Dendritic cell treated with granulocyte-macrophage colony-stimulating factor and Interleukin-4, amounts not matched to agents 40 ng/mL and 50 ng/mL, for 4 days (primary cell): Measurements from ENCODE around the gene DHX16.
A peak's percentile ranks its signal among the peaks of the same experiment; 100 is the strongest.
"Not testable (repeated sequence)": the region's sequence is repeated elsewhere in the genome, so short reads cannot be mapped to it uniquely, and the experiment has no call there.

ENCODE experiments used
- H3K27ac Mint-ChIP-seq: one replicate; pipeline ENCODE4 v1.8.0; 2022; ENCODE audit warnings: mild to moderate bottlenecking, mixed read lengths
- H3K27me3 Mint-ChIP-seq: one replicate; pipeline ENCODE4 v1.8.0; 2022; ENCODE audit warnings: mild to moderate bottlenecking, mixed read lengths
- H3K36me3 Mint-ChIP-seq: one replicate; pipeline ENCODE4 v1.8.0; 2022; ENCODE audit warnings: low read depth, mixed read lengths
- H3K4me1 Mint-ChIP-seq: one replicate; pipeline ENCODE4 v1.8.0; 2022; ENCODE audit warnings: low read depth, mixed read lengths
- H3K4me3 Mint-ChIP-seq: one replicate; pipeline ENCODE4 v1.8.0; 2022; ENCODE audit warnings: mild to moderate bottlenecking, moderate library complexity, mixed read lengths
- H3K9me3 Mint-ChIP-seq: one replicate; pipeline ENCODE4 v1.8.0; 2022; ENCODE audit warnings: mixed read lengths
- intact Hi-C: fragments of 100-400 bp; cut with micrococcal nuclease; formaldehyde crosslinking; loops from one replicate; pipeline ENCODE4 v1.15.0; 2022

The DHX16 gene

GRCh38 chr6:30678964-30679726 lies 6.3 kb upstream of the DHX16 start:
- intact Hi-C loops, result loop anchor here (1.0 to 2.0 kb wide), 2 partner anchors 43 to 52 kb away; no protein-coding TSS in a partner anchor
- Mint-ChIP-seq H3K27ac (peak overlapping the region; percentile 91), H3K4me3 (peak overlapping the region; percentile 93)

DNA sequence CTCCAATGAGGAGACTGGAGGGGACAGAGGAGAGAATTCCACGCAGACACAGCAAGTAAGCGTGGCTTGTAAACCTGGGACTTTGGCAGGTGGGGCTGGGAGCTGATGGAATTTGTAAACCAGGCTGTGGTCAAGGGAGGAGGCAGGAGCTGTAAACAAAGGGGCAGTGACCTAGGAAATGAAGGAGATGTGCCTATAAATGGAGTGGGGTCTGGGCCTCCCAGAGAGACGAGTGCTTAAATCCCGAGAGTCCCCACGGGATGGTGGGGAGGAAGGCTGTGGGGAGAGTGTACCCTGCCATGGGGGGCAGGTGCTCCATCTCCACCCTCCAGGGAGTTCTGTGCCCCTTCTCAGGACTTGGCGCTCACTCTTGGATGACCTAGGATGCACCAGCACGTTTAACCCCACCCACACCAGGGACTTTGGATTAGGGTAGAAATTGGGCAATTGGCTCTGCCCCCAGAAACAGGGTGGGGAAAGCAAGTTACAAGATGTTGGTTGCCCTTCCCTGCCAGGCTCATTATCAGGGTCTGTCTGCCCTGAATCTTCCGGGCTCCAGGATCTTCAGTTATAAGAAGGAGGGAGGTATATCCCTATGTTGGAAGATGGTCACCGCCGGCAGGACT lies 4.0 kb upstream of the DHX16 start:
- Mint-ChIP-seq H3K9me3 (no peaks in the 10 kb centered on the region), H3K4me1 (peaks cover 59% of the 10 kb centered on the region), H3K4me3 (no peak overlapping the region), H3K27me3 (no peaks in the 10 kb centered on the region), H3K36me3 (peaks cover 72% of the 10 kb centered on the region), H3K27ac (peak overlapping the region; percentile 7)
- intact Hi-C loops, result no loop called here

More at GRCh38 chr6:30678964-30679726, 6.3 kb upstream of the DHX16 start:
- peaks cover 87% of the 10 kb centered on the region for H3K36me3 Mint-ChIP-seq
- no peaks in the 10 kb centered on the region for H3K9me3 Mint-ChIP-seq
- H3K4me1 Mint-ChIP-seq, result peaks cover 56% of the 10 kb centered on the region
- H3K27me3 Mint-ChIP-seq, result no peaks in the 10 kb centered on the region

DNA sequence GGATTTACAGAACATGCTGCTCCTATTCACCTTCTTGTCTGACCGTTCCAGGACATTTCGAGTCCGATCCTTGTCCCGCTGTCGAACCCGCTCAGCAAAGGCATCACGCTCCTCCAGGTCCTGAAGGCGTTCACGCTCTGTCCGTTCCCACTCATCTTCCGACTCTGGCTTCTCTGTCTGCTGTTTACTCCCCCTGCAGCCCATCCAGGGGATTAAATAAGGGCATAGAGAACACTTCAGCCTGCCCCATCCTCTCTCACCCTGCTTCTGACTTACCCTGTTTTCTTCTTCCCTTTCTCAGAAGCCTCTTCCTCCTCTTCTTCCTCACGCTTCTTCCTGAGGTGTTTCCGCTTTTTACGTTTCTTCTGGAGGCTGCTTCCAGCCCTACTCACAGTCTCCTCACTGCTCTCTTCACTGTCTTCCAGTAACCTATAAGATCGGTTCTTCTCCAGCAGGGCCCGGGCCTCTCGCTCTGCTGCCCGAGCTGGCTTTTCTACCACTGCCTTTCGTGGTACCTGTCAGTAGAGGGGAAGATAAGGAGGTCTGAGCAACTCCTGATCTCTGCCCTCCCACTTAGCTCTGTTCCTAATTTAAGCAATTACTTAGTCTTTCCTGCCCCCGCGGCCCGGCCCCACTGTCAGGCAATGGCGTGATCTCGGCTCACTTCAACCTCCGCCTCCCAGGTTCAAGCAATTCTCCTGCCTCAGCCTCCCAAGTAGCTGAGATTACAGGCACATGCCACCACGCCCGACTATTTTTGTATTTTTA lies 1.9 kb downstream of the DHX16 start:
- Mint-ChIP-seq H3K9me3 (no peaks in the 10 kb centered on the region), H3K27ac (peak overlapping the region; percentile 5), H3K36me3 (peaks cover 72% of the 10 kb centered on the region), H3K4me3 (no peak overlapping the region), H3K27me3 (no peaks in the 10 kb centered on the region), H3K4me1 (peaks cover 45% of the 10 kb centered on the region)
- intact Hi-C loops, result loop anchor here (5.0 kb wide), 1 partner anchor 44 kb away; the partner anchor contains the start of gene ATAT1

- peaks cover 100% of the 10 kb centered on the region for H3K36me3 Mint-ChIP-seq
- H3K27ac Mint-ChIP-seq, result not testable (repeated sequence)
These were observed 6.5 kb downstream of the DHX16 start for GRCh38 chr6:30666300-30666699.

GRCh38 chr6:30664994-30665767 lies 7.6 kb downstream of the DHX16 start:
- H3K27me3 Mint-ChIP-seq, result no peaks in the 10 kb centered on the region
- H3K27ac Mint-ChIP-seq, result no peak overlapping the region
- intact Hi-C loops, result no loop called here
- H3K4me3 Mint-ChIP-seq, result no peak overlapping the region
- H3K36me3 Mint-ChIP-seq, result peaks cover 100% of the 10 kb centered on the region
- no peaks in the 10 kb centered on the region for H3K9me3 Mint-ChIP-seq
- peaks cover 13% of the 10 kb centered on the region for H3K4me1 Mint-ChIP-seq

More at GRCh38 chr6:30666300-30666699, 6.5 kb downstream of the DHX16 start:
- H3K4me1 Mint-ChIP-seq, result peaks cover 24% of the 10 kb centered on the region
- H3K27me3 Mint-ChIP-seq, H3K9me3 Mint-ChIP-seq, intact Hi-C loops, H3K4me3 Mint-ChIP-seq: not testable (repeated sequence)

DNA sequence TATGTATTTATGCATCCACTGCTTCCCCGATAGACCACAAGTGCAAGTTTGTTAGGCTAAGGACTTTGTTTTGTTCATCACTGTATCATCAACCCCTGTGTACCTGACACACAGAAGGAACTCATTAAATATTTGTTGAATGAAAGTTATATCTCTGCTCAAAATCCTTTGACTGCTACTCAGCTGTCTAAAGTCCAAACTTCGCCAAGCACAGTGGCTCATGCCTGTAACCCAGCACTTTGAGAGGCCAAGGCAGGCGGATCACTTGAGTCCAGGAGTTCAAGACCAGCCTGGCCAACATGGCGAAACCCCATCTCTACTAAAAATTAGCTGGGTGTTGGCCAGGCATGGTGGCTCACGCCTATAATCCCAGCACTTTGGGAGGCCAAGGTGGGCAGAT lies 14.9 kb downstream of the DHX16 start:
- intact Hi-C loops, H3K27me3 Mint-ChIP-seq, H3K4me3 Mint-ChIP-seq, H3K9me3 Mint-ChIP-seq: not testable (repeated sequence)
- peak overlapping the region; percentile 82 for H3K27ac Mint-ChIP-seq
- peaks cover 100% of the 10 kb centered on the region for H3K36me3 Mint-ChIP-seq
- peaks cover 18% of the 10 kb centered on the region for H3K4me1 Mint-ChIP-seq

GRCh38 chr6:30657454-30657853 lies 15.4 kb downstream of the DHX16 start:
- H3K27ac Mint-ChIP-seq, result peak overlapping the region; percentile 82
- H3K36me3 Mint-ChIP-seq, result peaks cover 100% of the 10 kb centered on the region
- no peak overlapping the region for H3K4me3 Mint-ChIP-seq
- no peaks in the 10 kb centered on the region for H3K27me3 Mint-ChIP-seq
- H3K9me3 Mint-ChIP-seq, result no peaks in the 10 kb centered on the region
- H3K4me1 Mint-ChIP-seq, result peaks cover 18% of the 10 kb centered on the region
- intact Hi-C loops, result no loop called here

DNA sequence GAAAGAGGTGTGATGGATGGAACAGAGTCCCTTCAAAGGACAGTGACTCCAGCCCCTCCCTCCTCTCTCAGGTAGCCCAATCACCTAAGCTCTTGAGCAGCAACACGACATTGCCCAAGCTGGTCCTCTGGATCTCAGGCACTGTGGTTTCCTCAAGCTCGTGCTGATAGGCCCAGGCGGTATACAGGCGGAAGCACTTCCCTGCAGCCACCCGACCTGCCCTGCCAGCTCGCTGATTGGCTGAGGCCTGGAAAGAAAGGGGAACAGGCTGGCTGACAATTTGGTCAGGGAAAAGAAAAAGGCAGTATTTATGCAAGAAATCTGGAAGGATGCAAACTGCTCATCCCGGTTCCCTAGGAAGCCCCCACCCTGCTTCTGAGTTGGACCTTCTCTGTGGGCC lies 16.3 kb downstream of the DHX16 start:
- Mint-ChIP-seq H3K4me1 (peaks cover 18% of the 10 kb centered on the region), H3K4me3 (no peak overlapping the region), H3K27ac (peak overlapping the region; percentile 82), H3K9me3 (no peaks in the 10 kb centered on the region), H3K36me3 (peaks cover 100% of the 10 kb centered on the region), H3K27me3 (no peaks in the 10 kb centered on the region)
- intact Hi-C loops, result no loop called here

- H3K27me3 Mint-ChIP-seq, result no peaks in the 10 kb centered on the region
- peaks cover 18% of the 10 kb centered on the region for H3K4me1 Mint-ChIP-seq
- H3K4me3 Mint-ChIP-seq, result no peak overlapping the region
- H3K36me3 Mint-ChIP-seq, result peaks cover 100% of the 10 kb centered on the region
- intact Hi-C loops, result no loop called here
- H3K9me3 Mint-ChIP-seq, result no peaks in the 10 kb centered on the region
- H3K27ac Mint-ChIP-seq, result peak overlapping the region; percentile 23
These were observed 17.1 kb downstream of the DHX16 start for GRCh38 chr6:30655743-30656094.

DNA sequence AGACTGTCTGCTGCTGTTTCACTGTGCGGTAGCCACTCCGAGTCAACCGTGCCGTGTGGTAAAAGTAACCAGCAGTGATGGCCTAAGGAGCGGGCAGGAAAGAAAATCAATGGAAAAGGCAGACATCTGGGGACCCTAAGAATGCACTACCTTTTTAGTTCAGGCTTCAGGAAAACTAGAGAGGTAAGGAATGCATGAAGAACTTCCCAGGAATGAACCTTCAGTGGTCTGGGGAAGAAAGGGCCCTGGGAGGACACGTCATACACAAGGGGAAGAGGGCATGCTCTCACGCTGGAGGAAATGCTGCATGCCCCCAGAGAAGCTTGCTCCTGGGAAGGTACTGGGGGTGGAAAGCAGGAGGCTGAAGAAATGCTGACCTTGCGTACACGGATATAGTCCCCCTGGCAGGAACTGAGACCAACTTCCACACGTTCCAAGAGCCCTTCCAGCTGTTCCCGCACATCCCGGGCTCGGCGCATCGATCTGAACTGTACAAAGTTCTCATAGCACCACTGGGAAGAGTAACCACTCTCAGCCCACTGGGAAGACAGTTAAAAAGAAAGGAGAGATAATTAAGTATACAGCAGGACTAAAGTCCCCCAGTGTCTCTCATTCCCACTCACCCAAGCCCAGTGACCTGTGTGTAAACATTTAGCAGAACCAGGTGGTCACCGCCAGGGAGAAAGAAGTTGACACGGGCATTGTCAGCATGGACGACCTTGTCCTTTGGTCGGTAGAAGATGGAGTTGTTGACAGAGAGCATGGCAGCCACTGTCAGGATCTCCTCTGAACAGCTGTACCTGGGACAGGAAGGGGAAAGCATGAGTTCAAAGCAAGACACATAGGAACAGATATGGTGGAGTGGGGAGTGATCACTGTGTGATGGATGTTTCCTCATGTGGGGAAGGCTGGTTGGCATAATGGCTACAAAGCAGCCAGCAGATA lies 17.7 kb downstream of the DHX16 start:
- H3K27ac Mint-ChIP-seq, result peak overlapping the region; percentile 23
- H3K9me3 Mint-ChIP-seq, result no peaks in the 10 kb centered on the region
- intact Hi-C loops, result no loop called here
- peaks cover 22% of the 10 kb centered on the region for H3K4me1 Mint-ChIP-seq
- no peaks in the 10 kb centered on the region for H3K27me3 Mint-ChIP-seq
- H3K36me3 Mint-ChIP-seq, result peaks cover 98% of the 10 kb centered on the region
- no peak overlapping the region for H3K4me3 Mint-ChIP-seq

DNA sequence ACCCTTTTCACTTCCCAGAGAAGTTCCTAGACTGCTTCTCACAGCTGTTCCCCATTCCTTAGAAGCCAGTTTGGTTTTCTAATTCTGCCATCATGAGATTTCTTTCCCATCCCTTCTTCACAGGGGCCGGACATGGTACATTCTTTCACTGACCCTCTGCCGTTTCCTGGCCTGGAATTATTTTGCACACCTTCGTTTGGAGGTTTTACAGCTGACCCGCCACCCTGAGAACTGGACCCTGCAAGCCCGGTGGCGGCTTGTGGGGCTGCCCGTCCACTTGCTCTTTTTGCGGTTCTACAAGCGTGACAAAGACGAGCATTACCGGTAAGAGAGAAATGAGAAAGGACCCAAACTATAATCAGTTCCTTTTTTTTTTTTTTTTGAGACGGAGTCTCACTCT lies 21.7 kb downstream of the DHX16 start:
- intact Hi-C loops, result no loop called here
- H3K9me3 Mint-ChIP-seq, result no peaks in the 10 kb centered on the region
- H3K27ac Mint-ChIP-seq, result no peak overlapping the region
- peaks cover 67% of the 10 kb centered on the region for H3K36me3 Mint-ChIP-seq
- no peaks in the 10 kb centered on the region for H3K27me3 Mint-ChIP-seq
- H3K4me3 Mint-ChIP-seq, result no peak overlapping the region
- peaks cover 24% of the 10 kb centered on the region for H3K4me1 Mint-ChIP-seq

GRCh38 chr6:30647242-30648116 lies 25.3 kb downstream of the DHX16 start:
- H3K9me3 Mint-ChIP-seq, result no peaks in the 10 kb centered on the region
- H3K36me3 Mint-ChIP-seq, result peaks cover 61% of the 10 kb centered on the region
- peak overlapping the region; percentile 62 for H3K27ac Mint-ChIP-seq
- peak overlapping the region; percentile 82 for H3K4me3 Mint-ChIP-seq
- peaks cover 57% of the 10 kb centered on the region for H3K4me1 Mint-ChIP-seq
- intact Hi-C loops, result no loop called here
- H3K27me3 Mint-ChIP-seq, result no peaks in the 10 kb centered on the region
